Endometrial microvascular endothelial cells (primary cell): Measurements from ENCODE around the gene TIGIT. TPM values are rescaled to one million over a fixed set of nuclear protein-coding genes. Genes with fewer than 3 reads are reported as not detected.
"Not testable (repeated sequence)": the region's sequence is repeated elsewhere in the genome, so short reads cannot be mapped to it uniquely, and the experiment has no call there.

Experiments
- in situ Hi-C: cut with HindIII; loops from 2 replicates; pipeline ENCODE4 v1.10.0; 2017; ENCODE audit warnings: low sequenced_read_pairs, low pct_unique_long_range_greater_than_20kb; ENCODE audit errors: inconsistent ontology term
- total RNA-seq: library from RNA; depleted of rRNA; stranded (reverse); fragments of >200 nt; gene quantifications from one replicate; pipeline ENCODE4 v1.2.3, GENCODE V29; 2015; ENCODE audit errors: inconsistent ontology term

Gene TIGIT
- total RNA-seq, result not detected

GRCh38 chr3:114293838-114294535 is at the start of gene TIGIT:
Gene TIGIT (plus strand): TSS chr3:114294028. CDS start chr3:114294062, 34 bp downstream.
- in situ Hi-C loops, result no loop called here

DNA sequence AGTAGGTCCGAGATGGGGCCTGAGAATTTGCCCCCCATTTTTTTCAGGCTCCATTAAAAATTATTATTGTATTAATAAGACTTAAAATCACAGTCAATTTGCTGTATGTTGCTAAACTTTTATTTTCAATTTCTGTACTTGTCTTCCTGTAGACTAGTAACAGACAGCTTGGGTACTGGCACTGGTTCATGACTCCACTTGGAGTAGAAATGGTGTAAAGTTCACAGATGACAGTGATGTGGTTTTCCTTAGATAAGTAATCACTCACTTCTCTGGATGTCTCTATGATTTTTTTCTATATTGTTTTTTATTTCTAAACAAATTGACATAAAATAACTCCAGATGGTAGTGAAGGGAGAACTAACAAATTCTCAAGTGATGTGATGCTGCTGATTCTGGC is 40.9 kb upstream of the TIGIT start:
- in situ Hi-C loops, result no loop called here

- in situ Hi-C loops, result no loop called here
Observed at GRCh38 chr3:114253505-114253904, 40.3 kb upstream of the TIGIT start.

- in situ Hi-C loops, result no loop called here
Observed at GRCh38 chr3:114259566-114259965, 34.3 kb upstream of the TIGIT start.

DNA sequence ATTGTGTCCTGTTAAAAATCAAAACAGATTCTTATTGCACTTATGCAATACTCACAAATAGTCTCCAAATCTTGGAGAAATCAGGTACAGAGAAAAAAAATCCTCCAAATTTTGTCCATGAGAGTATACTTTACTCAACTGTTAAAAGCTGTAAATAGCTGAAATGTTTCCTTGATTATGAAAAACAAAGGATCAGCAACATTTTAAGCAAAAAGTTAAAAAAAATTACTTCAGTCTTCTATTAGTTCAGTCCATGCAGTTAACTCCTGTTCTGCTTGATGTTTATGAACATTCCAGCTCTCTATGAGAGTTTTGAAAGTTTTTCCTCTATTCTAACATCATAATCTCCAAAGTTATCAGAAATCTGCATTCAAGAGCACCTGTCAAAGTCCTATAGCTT is 33.7 kb upstream of the TIGIT start:
- in situ Hi-C loops, result no loop called here

- in situ Hi-C loops, result no loop called here
Observed at GRCh38 chr3:114270019-114270418, 23.8 kb upstream of the TIGIT start.

GRCh38 chr3:114272271-114272670 is 21.6 kb upstream of the TIGIT start:
- in situ Hi-C loops, result no loop called here

GRCh38 chr3:114274929-114275328 is 18.9 kb upstream of the TIGIT start:
- in situ Hi-C loops, result no loop called here

DNA sequence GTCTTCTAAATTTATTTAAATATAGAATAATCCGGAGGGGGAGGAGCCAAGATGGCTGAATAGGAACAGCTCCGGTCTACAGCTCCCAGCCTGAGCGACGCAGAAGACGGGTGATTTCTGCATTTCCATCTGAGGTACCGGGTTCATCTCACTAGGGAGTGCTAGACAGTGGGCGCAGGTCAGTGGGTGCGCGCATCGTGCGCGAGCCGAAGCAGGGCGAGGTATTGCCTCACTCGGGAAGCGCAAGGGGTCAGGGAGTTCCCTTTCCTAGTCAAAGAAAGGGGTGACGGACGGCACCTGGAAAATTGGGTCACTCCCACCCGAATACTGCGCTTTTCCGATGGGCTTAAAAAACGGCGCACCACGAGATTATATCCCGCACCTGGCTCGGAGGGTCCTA is 17.0 kb upstream of the TIGIT start:
- in situ Hi-C loops, result not testable (repeated sequence)

DNA sequence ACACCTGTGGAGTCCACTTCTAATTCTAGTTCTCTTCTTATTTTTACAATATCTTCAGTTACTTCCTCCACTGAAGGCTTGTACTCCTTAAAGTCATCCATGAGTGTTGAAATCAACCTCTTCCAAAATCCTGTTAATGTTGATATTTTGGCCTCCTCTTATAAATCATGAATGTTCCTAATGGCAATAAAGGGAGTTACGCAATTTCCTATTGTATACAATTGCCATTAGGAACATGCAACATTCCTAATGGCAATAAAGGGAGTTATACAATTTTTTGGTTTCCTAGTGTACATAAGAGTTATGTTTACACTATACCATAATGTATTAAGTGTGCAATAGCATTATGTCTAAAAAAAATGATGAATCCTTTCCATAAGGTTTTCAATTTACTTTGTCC is 9.2 kb upstream of the TIGIT start:
- in situ Hi-C loops, result no loop called here

DNA sequence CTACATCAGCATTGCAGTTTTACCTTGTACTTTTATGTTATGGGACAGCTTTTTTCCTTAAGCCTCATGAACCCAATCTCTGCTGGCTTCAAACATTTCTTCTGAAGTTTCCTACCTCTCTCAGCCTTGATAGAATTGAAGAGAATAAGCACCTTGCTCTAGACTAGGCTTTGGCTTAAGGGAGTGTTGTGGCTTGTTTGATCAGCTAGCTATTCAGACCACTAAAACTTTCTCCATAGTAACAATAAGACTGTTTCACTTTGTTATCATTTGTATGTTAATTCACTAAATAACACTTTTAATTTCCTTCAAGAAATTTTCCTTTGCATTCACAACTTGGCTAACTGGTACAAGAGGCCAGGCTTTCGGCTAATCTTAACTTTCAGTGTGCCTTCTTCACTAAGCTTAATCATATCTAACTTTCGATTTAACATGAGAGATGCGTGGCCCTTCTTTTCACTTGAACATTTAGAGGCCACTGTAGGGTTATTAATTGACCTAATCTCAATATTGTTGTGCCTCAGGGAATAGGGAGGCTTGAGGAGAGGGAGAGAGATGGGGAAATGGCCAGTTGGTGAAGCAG is 8.1 kb upstream of the TIGIT start:
- in situ Hi-C loops, result no loop called here

DNA sequence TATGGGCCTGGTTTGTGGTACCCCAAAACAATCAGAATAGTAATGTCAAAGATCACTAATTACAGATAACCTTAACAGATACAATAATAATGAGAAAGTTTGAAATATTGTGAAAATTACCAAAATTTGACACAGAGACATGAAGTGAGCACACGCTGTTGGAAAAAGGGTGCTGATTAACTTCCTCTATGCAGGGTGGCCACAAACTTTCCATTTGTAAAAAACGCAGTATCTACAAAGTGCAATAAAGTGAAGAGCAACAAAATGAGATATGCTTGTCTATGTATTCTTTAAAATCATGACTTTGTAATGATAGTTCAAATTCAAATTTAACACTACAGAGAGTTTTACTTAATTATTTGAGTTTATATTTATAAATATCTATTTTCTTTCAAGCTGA is 7.6 kb upstream of the TIGIT start:
- in situ Hi-C loops, result no loop called here

GRCh38 chr3:114290911-114291901 is 2.6 kb upstream of the TIGIT start:
- in situ Hi-C loops, result no loop called here

- in situ Hi-C loops, result no loop called here
Observed at GRCh38 chr3:114294940-114295480, 1.2 kb downstream of the TIGIT start.

DNA sequence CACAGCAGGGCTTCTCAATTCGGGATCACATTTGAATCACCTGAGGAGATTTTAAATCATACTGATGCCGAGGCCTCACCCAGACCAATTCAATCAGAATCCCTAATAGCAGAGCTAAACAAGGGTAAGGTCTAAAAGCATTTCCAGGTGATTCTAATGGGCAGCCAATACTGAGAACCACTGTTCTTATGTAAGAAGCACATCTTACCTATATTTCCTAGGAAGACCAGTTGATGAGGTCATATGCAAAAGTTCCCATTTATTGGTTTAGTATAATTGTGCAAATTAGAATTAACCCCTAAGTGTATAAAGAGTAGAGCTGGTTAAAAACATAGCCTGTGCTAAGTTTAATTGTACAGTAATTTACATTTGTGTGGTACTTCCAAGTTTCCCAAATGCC is 2.1 kb downstream of the TIGIT start:
- in situ Hi-C loops, result no loop called here

- in situ Hi-C loops, result no loop called here
Observed at GRCh38 chr3:114299421-114299820, 5.6 kb downstream of the TIGIT start.

GRCh38 chr3:114299941-114300624 is 6.3 kb downstream of the TIGIT start:
- in situ Hi-C loops, result no loop called here

DNA sequence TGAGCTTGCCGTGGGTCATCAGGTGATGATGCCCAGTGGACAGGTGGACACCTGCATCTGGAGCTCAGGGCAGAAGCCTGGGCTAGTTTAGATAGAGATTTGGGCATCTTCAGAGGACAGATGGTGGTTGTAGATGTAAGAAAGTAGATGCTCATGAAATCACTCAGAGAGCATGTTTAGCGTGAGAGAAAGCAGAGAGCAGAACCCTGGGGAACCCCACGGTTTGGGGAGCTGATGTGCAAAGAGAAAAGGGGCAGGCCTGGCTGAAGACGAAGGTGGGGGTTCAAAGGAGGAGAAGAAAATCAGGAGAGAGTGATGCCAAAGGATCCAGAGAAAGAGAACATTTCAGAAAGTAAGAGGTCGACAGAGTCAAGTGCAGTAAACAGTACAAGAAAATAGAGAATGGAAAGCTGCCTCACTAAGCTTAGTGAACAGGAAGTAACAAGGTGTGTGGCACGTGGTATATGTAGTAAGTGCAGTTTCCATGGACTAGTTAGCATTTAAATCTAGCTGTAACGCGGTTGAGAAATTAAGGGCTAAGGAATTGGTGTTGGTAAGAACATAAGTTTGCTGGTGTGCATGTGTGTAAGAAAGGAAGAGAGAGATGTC is 13.5 kb downstream of the TIGIT start:
- in situ Hi-C loops, result no loop called here
